Activated CD4-positive, alpha-beta T cell treated with anti-CD3 and anti-CD28 coated beads, Interleukin-2, amount 50 U/mL, for 48 hours (primary cell): ENCODE data around the gene GLUL.
"Not testable (repeated sequence)": the region's sequence is repeated elsewhere in the genome, so short reads cannot be mapped to it uniquely, and the experiment has no call there.

Source experiments
- DNase-seq, 2 experiments: peaks; one replicate each; pipeline ENCODE4 v3.0.0-alpha.2; 2020

The GLUL gene

GRCh38 chr1:182392050-182393028 is 749 bp upstream of the GLUL start:
- peak in 1 of 2 experiments; percentile 34 for DNase-seq

- DNase-seq = no peak
These were observed 595 bp downstream of the GLUL start for GRCh38 chr1:182391028-182391361.

- DNase-seq = peak; percentile 13 to 19
These were observed 2.0 kb downstream of the GLUL start for GRCh38 chr1:182389619-182390047.

GRCh38 chr1:182388392-182389134 is 3.0 kb downstream of the GLUL start:
- DNase-seq = no peak

- DNase-seq = no peak
These were observed 4.0 kb downstream of the GLUL start for GRCh38 chr1:182387566-182387965.

- DNase-seq = no peak
These were observed 4.6 kb downstream of the GLUL start for GRCh38 chr1:182386980-182387379.

- DNase-seq = no peak
These were observed 5.4 kb downstream of the GLUL start for GRCh38 chr1:182385885-182386853.

- no peak for DNase-seq
These were observed 7.1 kb downstream of the GLUL start for GRCh38 chr1:182384387-182384960.

GRCh38 chr1:182383934-182384333 is 7.7 kb downstream of the GLUL start:
- DNase-seq = no peak

GRCh38 chr1:182383037-182383661 is 8.4 kb downstream of the GLUL start:
- DNase-seq = no peak

GRCh38 chr1:182381962-182382819 is 9.4 kb downstream of the GLUL start:
- no peak for DNase-seq

- no peak for DNase-seq
These were observed 11.4 kb downstream of the GLUL start for GRCh38 chr1:182380199-182380598.

GRCh38 chr1:182379781-182380180 is 11.8 kb downstream of the GLUL start:
- DNase-seq = not testable (repeated sequence)

GRCh38 chr1:182376936-182377574 is 14.5 kb downstream of the GLUL start:
- no peak for DNase-seq

- no peak for DNase-seq
These were observed 17.3 kb downstream of the GLUL start for GRCh38 chr1:182374101-182374834.

GRCh38 chr1:182370532-182370931 is 21.1 kb downstream of the GLUL start:
- DNase-seq = no peak

GRCh38 chr1:182368903-182369302 is 22.7 kb downstream of the GLUL start:
- no peak for DNase-seq

GRCh38 chr1:182368358-182368757 is 23.2 kb downstream of the GLUL start:
- DNase-seq = no peak

GRCh38 chr1:182367926-182368325 is 23.7 kb downstream of the GLUL start:
- DNase-seq = no peak

GRCh38 chr1:182366596-182366995 is 25.0 kb downstream of the GLUL start:
- no peak for DNase-seq
